ENCODE data around the gene MKNK2.
A peak's percentile ranks its signal among the peaks of the same experiment; 100 is the strongest.

The MKNK2 gene

GRCh38 chr19:2056837-2057192 is 5.8 kb upstream of the MKNK2 start:
- TF ChIP-seq, protein P1, sequence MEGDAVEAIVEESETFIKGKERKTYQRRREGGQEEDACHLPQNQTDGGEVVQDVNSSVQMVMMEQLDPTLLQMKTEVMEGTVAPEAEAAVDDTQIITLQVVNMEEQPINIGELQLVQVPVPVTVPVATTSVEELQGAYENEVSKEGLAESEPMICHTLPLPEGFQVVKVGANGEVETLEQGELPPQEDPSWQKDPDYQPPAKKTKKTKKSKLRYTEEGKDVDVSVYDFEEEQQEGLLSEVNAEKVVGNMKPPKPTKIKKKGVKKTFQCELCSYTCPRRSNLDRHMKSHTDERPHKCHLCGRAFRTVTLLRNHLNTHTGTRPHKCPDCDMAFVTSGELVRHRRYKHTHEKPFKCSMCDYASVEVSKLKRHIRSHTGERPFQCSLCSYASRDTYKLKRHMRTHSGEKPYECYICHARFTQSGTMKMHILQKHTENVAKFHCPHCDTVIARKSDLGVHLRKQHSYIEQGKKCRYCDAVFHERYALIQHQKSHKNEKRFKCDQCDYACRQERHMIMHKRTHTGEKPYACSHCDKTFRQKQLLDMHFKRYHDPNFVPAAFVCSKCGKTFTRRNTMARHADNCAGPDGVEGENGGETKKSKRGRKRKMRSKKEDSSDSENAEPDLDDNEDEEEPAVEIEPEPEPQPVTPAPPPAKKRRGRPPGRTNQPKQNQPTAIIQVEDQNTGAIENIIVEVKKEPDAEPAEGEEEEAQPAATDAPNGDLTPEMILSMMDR (IDR thresholded peaks at IDR 0.05; ENCODE audit: control insufficient read depth, extremely low read depth, insufficient read depth): no peak
- H3K4me3 ChIP-seq (ENCODE audit: low read depth, low read length): no peak overlapping the region

DNA sequence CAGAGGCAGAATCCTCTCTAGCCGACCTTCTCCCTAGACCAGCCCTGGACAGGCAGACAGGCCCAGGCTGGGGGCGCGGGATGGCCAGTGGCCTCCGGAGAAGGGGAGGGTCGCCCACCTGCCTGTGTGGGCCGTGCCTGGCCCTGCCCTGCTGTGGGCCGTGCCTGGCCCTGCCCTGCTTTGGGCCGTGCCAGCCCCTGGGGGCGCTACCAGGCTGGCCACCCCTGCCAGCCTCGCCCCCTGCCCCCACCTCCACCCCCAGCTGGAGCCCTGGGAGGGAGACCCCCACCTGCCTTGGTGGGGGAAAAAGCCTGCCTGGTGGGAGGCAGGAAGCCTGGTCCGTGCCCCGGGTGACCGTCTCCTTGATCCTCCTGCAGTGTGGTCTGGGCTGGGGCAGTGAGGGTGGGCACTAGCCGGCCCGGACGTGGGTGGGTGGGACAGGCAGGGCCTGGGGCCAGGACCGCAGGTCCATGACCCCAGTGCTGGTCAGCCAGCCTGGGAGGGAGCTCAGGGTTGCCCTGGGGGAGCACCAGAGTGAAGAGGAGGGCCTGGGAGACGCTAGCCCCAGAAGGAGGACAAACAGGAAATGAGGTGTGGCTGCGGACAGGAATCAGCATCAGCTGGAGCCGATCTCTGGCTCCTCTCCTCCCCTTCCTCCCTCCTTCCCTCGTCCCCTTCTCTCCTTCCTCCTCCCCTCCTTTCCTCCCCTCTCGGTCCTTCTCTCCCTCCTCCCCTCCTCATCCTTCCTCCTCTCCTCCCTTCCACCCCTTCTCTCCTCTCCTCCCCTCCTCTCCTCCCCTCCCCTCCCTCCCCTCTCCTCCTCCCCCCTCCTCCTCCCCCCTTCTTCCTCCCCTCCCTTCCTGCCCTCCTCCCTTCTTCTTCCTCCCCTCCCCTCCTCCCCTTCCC is 5.1 kb upstream of the MKNK2 start:
- no peak overlapping the region for H3K4me3 ChIP-seq (ENCODE audit: low read depth, low read length)
- DNase-seq (ENCODE audit: low read depth): no peak
- TF ChIP-seq, protein P1 (IDR thresholded peaks at IDR 0.05; ENCODE audit: control insufficient read depth, extremely low read depth, insufficient read depth): no peak

More at GRCh38 chr19:2056837-2057192, 5.8 kb upstream of the MKNK2 start:
- DNase-seq (ENCODE audit: low read depth): no peak

DNA sequence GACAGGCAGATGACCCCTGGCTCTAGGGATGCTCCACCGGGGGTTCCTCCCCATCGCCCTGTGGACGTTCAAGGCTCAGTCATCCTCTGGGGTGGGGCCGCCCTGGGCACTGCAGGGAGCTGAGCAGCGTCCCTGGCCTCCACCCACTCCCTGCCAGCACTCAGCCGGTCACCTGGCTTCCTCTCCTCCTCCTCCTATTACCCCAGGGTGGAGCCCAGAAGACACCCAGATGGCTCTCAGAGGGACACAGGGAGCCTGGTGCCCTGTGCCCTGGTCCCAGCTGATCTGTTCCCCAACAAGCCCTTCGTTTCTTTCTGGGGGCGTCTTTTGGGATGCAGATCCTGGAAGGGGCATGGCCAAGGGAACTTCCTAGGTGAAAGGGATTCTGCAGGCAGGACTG is 3.7 kb upstream of the MKNK2 start:
- TF ChIP-seq, protein P1 (IDR thresholded peaks at IDR 0.05; ENCODE audit: control insufficient read depth, extremely low read depth, insufficient read depth): no peak
- no peak overlapping the region for H3K4me3 ChIP-seq (ENCODE audit: low read depth, low read length)
- no peak for DNase-seq (ENCODE audit: low read depth)

DNA sequence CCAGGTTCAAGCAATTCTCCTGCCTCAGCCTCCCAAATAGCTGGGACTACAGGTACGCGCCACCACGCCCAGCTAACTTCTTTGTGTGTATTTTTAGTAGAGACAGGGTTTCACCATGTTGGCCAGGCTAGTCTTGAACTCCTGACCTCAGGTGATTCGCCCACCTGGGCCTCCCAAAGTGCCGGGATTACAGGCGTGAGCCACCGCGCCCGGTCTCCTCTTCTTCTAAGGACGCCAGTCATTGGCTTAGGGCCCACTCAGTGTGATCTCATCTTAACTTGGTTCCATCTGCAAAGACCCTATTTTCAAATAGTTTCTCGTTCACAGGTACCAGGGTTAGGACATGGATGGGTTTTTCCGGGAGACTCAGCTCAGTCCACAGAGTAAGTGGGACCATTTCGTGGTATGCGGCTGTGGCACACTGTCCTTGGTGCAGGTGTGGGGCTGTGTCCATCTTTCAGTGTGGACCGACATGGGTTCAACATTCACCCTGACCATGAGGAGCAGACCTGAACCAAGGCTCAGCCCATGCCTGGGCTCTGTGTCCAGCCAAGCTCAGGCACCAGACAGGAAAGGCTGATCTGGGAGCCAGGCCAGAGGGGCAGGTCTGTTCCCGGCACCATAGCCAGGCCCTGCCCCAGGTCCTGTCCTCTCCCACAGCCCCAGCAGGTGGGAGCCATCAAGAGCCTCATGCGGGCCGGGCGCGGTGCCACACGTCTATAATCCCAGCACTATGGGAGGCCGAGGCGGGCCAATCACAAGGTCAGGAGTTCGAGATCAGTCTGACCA is 2.8 kb upstream of the MKNK2 start:
- TF ChIP-seq, protein P1 (IDR thresholded peaks at IDR 0.05; ENCODE audit: control insufficient read depth, extremely low read depth, insufficient read depth): no peak
- DNase-seq (ENCODE audit: low read depth): no peak
- no peak overlapping the region for H3K4me3 ChIP-seq (ENCODE audit: low read depth, low read length)

- no peak for DNase-seq (ENCODE audit: low read depth)
- H3K4me3 ChIP-seq (ENCODE audit: low read depth, low read length): no peak overlapping the region
- TF ChIP-seq, protein P1 (IDR thresholded peaks at IDR 0.05; ENCODE audit: control insufficient read depth, extremely low read depth, insufficient read depth): no peak
Measured at GRCh38 chr19:2051773-2052704, 995 bp upstream of the MKNK2 start.

- H3K4me3 ChIP-seq (ENCODE audit: low read depth, low read length): peak overlapping the region; percentile 85
- no peak for DNase-seq (ENCODE audit: low read depth)
- TF ChIP-seq, protein P1 (IDR thresholded peaks at IDR 0.05; ENCODE audit: control insufficient read depth, extremely low read depth, insufficient read depth): no peak
Measured at GRCh38 chr19:2050349-2050990, 574 bp downstream of the MKNK2 start.

All from LNCaP clone FGC (cell line).